COR-L47 (cell line): ENCODE results near the gene MYBPC2.

Source experiments
- DNase-seq: peaks from one replicate; lab custom pipeline; 2025; lab: John Stamatoyannopoulos, UW

The MYBPC2 gene

DNA sequence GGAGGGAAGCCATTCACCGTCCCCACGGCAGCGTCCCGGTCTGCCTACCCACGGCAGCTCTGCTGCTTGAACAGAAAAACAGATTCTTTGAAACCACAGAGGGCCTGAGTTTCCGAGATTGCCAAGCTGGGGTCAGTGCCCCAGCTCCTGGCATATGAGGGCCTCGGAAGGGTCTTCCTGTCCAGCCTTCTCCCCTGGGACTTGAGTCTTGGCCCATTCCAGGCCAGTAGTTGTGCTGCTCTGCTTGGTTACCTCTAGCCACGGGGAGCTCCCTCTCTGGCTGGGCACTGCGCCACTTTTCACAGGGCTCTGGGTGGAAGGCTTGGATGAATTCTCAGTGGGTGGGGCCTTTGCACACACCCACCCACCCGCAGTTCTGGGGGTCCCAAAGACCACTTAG lies 22.6 kb upstream of the MYBPC2 start:
- DNase-seq, result no peak

DNA sequence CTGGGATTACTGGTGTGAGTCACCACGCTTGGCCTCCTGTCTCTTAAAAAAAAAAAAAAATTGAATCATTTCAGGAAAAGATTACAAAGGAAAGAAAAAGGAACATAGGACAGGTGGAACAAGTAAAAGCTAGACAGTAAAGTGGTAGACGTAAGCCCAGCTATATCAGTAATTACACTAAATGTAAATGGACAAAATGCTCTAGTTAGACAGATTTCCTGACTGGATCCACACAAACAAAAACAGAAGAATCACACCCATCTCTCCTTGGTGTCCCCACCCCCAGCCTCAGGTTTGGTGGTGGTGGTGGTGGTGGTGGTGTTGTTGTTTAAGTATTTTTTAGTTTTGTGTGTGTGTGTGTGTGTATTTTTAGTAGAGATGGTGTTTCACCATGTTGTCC lies 20.3 kb upstream of the MYBPC2 start:
- no peak for DNase-seq

DNA sequence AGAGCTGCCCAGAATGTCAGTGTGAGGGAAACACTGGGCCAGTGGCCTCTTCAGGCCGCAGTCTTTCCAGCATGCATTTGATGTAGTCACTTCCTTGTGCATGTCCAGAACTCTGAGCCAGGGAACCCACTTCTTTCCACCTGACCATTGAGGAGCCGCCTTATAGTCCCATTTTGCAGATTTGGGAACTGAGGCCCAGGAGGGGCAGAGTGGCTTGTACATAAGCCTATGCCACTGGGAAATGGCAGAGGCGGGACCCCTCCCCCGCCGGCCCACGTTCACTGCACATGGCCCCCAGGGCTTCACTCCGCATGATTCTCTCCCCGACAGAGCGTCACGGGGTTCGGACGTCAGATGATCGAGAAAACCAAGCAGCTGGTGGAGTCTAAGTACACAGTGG lies 19.6 kb upstream of the MYBPC2 start:
- no peak for DNase-seq

DNA sequence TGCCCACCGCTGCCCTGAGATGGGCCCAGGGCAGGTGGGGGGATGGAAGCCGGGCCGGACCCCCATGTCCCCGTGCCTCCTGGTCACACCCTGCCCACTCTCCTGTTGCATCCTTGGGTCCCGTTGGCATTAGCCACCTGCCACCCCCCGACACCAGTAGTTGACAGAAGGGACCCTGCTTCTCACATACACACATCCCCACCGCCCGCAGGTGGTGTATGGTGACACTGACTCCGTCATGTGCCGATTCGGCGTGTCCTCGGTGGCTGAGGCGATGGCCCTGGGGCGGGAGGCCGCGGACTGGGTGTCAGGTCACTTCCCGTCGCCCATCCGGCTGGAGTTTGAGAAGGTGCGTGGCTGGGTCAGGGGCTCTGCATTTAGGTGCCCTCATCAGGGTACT lies 19.2 kb upstream of the MYBPC2 start:
- no peak for DNase-seq

DNA sequence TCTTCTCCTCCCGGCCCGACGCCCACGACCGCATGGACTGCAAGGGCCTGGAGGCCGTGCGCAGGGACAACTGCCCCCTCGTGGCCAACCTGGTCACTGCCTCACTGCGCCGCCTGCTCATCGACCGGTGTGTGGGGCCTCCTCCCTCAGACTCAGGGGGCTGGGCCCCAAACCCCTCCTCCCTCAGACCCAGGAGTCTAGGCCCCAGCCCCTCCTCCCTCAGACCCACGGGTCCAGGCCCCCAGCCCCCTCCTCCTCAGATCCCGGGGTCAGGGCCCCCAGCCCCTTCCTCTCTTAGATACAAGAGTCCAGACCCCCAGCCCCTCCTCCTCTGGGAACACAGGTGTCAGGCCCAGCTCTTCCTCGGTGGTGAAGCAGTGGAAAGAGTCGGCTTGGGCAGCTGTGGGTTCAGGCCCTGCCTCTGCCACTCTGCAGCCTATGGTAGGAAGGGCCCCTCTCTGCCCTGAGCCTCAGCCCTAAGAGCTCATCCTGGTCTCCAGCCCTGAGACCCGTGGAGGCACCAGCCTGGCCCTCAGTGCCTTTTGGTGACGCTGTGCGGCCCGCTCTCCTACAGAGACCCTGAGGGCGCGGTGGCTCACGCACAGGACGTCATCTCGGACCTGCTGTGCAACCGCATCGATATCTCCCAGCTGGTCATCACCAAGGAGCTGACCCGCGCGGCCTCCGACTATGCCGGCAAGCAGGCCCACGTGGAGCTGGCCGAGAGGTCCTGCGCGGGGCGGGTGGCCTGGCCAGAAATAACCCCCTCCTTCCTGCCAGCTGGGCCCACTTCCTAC lies 17.6 kb upstream of the MYBPC2 start:
- no peak for DNase-seq

DNA sequence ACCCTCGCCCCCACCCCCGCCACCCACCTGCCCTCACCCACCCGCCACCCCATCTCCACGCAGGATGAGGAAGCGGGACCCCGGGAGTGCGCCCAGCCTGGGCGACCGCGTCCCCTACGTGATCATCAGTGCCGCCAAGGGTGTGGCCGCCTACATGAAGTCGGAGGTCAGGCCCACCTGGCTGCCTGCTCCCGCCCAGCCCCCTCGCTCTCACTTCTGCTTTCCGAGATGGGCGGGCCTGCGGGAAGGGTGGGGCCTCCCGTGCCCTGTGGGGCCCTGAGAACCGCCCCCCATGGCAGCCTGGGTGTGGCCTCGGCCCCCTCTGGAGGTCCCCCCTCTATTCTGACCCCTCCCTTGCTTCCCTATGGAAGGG lies 17.0 kb upstream of the MYBPC2 start:
- no peak for DNase-seq

DNA sequence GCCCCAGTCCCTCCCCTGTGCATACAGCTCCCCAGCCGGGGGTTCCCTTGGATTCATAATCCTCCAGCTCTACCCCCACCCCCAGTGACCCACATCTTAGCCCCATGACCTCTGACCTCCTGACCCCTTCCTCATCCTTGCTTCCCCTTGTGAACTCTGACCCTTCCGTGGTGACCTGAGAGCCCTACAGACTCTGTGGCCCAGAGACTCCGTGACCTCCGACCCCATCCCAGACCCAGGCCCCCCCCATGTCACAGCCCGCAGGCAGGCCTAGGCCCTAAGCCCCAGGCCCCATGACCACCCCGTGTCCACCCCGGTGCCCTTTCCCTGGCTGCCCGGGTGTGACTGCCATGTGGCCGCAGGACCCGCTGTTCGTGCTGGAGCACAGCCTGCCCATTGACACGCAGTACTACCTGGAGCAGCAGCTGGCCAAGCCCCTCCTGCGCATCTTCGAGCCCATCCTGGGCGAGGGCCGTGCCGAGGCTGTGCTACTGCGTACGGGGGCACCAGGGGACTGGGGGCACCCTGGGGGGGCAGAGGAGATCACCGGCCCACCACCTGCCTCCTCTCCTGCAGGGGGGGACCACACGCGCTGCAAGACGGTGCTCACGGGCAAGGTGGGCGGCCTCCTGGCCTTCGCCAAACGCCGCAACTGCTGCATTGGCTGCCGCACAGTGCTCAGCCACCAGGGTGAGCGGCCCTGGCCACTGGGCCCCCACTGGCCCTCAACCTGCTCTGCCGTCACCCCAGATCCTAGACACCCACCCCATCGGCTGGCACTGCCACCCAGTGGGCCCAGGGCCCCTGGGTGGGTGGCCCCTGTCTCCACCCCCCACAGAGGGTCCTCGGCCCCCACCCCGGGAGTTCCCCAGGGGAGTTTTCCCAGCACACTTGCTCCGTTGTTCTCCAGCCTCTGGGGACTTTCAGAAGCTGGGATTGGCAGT lies 16.4 kb upstream of the MYBPC2 start:
- no peak for DNase-seq

DNA sequence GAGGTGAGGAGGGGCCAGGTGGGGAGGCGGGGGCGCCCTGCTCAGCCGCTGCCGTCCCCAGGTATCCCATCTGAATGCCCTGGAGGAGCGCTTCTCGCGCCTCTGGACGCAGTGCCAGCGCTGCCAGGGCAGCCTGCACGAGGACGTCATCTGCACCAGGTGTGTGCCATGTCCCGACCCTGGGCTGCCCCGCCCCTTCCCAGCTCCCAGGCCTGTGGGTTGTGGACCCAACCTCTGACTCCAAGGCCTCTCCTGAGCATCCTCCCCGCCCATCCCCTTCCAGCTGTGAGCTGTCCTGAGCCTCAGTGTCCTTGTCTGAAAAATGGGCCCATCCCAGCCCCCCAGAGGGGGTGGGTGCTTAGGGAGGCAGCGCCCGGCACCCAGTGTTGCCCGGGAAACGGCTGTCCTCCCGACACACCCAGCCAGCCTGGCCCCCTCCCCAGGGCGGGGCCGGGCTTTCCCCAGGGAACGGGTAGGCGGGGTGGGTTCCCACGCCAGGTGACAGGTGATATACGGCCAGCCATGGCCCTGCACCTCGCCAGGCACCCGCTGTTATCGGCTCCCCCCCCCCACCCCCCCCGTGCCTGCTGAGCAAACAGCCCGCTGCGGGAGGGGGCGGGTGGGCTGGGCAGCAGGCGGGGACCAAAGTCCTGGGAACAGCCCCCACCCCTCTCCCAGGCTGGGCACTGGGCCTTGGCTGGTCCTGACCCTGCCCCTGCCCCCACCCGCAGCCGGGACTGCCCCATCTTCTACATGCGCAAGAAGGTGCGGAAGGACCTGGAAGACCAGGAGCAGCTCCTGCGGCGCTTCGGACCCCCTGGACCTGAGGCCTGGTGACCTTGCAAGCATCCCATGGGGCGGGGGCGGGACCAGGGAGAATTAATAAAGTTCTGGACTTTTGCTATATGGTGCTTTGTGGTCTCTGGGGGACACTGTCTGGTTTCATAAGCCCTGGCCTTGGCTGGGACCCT lies 15.3 kb upstream of the MYBPC2 start:
- no peak for DNase-seq

DNA sequence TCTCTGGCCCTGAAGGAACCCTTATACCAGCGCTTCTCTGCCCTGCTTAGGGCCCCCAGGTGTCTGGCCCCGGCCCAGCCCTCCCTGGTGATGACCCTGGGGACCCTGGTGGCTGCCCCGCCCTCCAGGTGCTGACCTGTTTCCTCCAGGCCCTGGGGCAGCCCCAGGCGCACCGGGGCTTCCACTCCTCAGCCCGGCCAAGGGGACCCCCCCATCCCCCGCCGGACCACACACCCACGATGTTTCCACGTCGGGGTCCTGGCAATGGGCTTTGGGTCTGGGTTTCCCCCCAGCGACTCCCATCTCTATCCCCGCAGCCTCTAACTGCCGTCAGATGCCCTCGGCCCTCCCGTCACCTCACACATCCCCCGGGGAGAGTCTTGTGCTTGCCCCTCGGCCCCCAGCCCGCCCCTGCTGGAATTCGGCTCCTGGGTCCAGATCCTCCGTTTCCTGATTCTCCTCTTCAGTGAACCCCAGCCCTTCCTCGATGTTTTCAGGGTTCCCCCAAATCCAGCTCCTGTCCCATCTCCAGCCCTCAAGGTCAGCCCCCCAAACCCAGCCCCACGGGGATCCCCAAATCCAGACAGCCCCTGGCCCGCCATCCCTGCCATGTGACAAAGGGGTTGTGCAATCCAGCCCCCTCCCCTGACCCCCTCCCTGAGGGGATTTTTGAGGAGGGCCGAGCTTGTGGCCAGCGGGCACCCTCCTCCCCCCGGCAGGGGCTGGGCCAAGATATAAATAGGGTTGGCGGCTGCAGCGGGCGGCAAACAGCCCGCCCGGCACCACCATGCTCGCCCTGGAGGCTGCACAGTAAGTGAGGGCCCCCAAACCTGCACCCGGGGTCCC lies 14.3 kb upstream of the MYBPC2 start, which contains the start of gene SPIB:
Gene SPIB, plus strand, starts transcription at position 763 of the 846 bp plus-strand sequence. Its CDS starts 25 bp downstream, at position 788.
- DNase-seq, result no peak

DNA sequence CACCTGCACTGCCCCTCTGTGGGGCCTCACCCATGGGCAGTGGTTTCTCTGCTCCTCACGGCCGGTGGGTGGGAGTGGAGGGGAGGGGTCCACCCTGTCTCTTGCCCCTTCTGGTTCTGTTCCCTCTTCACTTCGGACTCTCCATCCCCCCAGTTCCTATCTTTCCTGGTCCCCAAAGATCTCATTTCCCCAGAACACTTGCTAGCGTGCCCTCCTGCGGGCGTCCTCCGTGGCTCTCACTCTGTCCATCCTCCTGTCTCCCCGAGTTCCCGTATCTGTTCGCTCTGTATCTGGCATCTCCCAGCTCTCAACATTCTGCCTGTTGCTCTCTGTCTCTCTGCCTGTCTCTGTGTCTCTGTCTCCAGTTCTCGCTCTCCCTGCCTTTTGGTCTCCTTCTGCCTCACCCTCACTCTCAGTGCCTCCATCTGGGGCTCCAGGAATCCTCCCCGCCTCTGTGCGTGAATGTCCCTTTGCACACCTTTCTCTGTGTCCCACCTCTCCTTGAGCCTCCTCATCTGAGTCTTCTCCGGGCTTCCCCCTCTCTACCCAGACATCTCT lies 13.6 kb upstream of the MYBPC2 start:
- DNase-seq, result no peak

DNA sequence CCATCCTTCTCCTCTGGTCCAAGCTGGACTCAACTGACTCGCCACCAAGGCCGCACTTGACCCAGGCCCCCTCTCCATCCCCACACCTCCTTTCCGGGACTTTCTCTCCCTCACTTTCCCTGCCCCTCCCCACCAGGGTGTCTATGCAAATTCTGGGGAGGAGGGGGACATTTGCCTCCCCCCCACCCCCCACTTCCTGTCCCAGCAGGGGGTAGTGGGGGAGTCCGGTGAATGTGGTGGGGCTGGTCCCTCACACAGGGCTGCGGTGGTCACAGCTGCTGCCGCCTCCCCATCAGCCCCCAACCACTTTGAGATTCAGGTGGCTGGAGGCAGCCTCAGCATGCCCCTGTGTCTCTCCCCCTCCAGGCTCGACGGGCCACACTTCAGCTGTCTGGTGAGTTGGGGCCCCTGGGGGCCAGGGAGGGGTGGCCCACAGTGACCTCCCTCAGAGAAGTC lies 13.1 kb upstream of the MYBPC2 start:
- no peak for DNase-seq

DNA sequence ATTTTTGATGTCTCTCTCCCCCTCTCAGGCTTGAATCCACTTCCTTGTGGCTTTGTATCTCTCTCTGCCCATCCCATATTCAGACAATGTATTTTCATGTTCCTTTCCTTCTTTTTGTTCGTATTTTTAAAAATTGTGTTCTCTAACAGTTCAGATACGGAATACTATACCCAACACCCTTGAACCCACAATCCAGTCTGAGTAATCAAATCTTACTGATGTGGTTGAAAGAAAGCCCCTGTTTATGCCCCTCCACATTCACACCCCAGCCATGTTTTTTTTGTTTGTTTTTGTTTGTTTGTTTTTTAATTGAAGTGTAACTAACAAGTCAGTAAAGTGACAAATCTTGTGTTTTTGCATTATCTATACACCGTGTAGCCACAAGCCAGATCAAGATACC lies 12.6 kb upstream of the MYBPC2 start:
- no peak for DNase-seq

DNA sequence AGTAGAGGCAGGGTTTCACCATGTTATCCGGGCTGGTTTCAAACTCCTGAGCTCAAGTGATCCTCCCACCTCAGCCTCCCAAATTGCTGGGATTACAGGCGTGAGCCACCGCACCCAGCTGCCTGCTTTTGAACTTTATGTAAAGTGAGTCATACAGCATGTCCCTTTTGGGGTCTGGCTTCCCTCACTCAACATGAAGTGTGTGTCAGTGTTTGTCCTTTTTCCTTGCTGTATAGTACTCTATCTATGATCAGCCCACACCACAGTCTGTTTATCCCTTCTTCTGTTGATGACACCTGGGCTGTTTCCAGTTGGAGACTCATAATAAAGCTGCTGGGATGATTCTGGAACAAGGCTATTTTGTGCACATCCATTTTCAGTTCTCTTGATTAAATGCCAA lies 11.9 kb upstream of the MYBPC2 start:
- no peak for DNase-seq

DNA sequence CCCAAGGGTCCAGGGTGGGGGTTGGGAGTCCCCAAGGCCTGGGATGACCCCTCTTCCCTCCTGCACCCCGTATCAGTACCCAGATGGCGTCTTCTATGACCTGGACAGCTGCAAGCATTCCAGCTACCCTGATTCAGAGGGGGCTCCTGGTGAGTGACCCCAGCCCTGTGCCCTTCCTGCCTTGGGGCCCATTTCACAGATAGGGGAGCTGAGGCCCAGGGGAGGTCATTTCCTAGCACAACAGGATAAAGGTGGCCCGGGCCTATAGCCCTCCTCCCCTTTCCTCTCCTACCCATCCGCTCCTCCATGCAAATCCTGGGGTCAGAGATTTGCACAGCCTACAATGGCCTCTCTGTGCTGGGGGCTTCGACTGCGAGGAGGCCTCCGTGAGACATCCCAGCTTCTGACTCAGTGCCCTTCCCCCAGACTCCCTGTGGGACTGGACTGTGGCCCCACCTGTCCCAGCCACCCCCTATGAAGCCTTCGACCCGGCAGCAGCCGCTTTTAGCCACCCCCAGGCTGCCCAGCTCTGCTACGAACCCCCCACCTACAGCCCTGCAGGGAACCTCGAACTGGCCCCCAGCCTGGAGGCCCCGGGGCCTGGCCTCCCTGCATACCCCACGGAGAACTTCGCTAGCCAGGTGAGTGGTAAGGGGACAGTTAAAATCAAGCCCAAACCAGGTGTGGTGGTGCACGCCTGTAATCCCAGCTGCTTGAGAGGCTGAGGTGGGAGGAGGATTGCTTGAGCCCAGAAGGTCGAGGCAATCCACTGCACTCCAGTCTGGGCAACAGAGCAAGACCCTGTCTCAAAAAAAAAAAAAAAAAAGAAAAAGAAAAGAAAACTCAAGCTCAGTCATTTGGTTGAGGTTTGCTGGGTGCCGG lies 10.1 kb upstream of the MYBPC2 start:
- no peak for DNase-seq

DNA sequence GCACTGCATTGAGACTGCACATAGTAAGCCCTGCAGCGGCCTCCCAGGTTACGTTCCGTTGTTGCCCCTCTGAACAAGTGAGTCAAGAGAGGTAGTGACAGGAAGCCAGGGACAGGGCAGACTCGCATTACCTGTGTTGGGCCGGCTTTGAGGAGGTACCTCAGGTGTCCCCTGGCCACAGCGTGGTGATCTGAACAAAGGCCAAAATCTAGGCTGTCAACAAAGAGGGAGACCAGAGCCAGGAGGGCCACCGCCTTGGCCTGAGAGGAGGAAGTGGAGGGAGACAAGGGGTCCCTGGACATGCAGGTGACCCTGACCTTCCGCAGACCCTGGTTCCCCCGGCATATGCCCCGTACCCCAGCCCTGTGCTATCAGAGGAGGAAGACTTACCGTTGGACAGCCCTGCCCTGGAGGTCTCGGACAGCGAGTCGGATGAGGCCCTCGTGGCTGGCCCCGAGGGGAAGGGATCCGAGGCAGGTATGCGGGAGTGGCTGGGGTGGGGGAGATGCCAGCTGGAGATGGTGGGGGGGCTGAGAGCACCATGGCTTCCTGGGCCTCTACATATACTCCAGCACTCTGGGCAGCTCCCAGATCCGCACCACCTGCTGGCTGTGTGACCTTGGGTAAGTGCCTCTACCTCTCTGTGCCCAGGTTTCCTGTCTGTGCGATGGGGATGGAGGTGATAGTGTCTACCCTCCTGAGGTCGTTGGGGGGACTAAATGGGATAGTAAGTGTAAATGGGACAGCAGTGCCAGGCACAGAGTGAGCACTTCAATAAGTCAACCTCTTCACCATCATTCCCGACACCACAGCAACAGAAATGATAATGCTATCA lies 9.2 kb upstream of the MYBPC2 start:
- no peak for DNase-seq

DNA sequence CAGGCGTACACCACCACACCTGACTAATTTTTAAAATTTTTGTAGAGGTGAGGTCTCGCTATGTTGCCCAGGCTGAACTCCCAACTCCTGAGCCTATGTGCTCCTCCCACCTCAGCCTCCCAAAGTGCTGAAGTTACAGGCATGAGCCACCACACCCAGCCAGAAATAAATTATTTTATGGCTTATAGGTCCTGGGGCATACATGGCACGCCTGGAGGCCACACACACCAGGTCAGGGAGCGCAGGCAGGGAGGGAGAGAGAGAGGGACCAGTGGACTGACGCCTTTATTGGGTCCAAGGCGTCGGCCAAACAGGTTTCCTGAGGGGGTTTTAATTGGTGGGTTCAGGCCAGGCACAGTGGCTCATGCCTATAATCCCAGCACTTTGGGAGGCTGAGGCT lies 7.1 kb upstream of the MYBPC2 start:
- DNase-seq, result no peak

DNA sequence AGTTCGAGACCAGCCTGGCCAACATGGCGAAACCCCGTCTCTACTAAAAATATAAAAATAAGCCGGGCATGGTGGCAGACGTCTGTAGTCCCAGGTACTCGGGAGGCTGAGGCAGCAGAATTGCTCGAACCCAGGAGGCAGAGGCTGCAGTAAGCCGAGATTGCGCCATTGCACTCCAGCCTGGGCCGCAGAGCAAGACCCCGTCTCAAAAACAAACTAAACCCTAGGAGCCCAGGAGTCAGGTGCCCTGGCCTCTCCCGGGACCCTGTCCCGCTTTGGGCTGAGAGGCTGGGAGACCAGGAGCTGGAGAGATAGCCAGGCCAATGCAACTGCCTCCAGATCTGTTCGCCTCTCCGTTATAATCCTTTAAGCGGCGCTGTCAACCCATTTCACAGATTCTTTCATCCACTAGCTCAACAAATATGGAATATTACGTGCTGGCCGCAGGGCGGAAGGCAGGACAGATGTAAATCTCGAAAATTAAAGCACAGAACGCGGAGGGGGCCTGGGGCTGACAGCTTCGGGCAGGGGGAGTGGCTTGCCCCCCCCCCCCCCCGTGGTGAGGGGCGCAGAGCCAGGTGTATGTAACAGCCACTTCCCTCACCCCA lies 5.3 kb upstream of the MYBPC2 start:
- no peak for DNase-seq

DNA sequence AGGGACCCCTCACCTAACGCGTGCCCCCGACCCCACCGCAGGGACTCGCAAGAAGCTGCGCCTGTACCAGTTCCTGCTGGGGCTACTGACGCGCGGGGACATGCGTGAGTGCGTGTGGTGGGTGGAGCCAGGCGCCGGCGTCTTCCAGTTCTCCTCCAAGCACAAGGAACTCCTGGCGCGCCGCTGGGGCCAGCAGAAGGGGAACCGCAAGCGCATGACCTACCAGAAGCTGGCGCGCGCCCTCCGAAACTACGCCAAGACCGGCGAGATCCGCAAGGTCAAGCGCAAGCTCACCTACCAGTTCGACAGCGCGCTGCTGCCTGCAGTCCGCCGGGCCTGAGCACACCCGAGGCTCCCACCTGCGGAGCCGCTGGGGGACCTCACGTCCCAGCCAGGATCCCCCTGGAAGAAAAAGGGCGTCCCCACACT lies 4.7 kb upstream of the MYBPC2 start:
- no peak for DNase-seq
